BLaER1 treated with 17β-estradiol and CSF1 and Interleukin-3, amounts not matched to agents 10 nM and 100 nM (cell line): Measurements from ENCODE around the gene CEP112.

Experiments used
- H3K27ac ChIP-seq, 11 experiments: shearing (Covaris generic); formaldehyde crosslinking; 2 replicates each; pipeline ENCODE4 v1.8.1; 2022
- H3K27me3 ChIP-seq, 11 experiments: shearing (Covaris generic); formaldehyde crosslinking; 2 replicates each; pipeline ENCODE4 v1.8.1; 2022
- H3K36me3 ChIP-seq, 11 experiments: shearing (Covaris generic); formaldehyde crosslinking; 2 replicates each; pipeline ENCODE4 v1.8.1; 2022
- H3K4me1 ChIP-seq, 10 experiments: shearing (Covaris generic); formaldehyde crosslinking; 2 replicates each; pipeline ENCODE4 v1.8.1; 2022
- H3K4me2 ChIP-seq, 11 experiments: shearing (Covaris generic); formaldehyde crosslinking; 2 replicates each; pipeline ENCODE4 v1.8.1; 2022
- H3K4me3 ChIP-seq, 10 experiments: shearing (Covaris generic); formaldehyde crosslinking; 2 replicates each; pipeline ENCODE4 v1.8.1; 2022
- H3K9ac ChIP-seq, 11 experiments: shearing (Covaris generic); formaldehyde crosslinking; 2 replicates each; pipeline ENCODE4 v1.8.1; 2022
- H3K9me3 ChIP-seq, 11 experiments: shearing (Covaris generic); formaldehyde crosslinking; replicated peaks in 1 of 11; 2 replicates each; pipeline ENCODE4 v1.8.1; 2022
- H4K20me1 ChIP-seq, 11 experiments: shearing (Covaris generic); formaldehyde crosslinking; 2 replicates each; pipeline ENCODE4 v1.8.1; 2022
- Cebpa-rat ChIP-seq, 11 experiments: shearing (Covaris generic); IDR thresholded peaks; 2 replicates each; pipeline ENCODE4 v1.8.1; 2022

CEP112 gene

GRCh38 chr17:65627891-65628643, 563.9 kb downstream of the CEP112 start:
- no peak overlapping the region for H3K9ac ChIP-seq
- H3K4me2 ChIP-seq = peak overlapping the region in 4 of 11 experiments; percentile 6 to 35 (median 12); a peak in 4 of 22 replicates
- peaks cover 0 to 8% (median 0%) of the 10 kb centered on the region in 11 experiments; a peak in 1 of 22 replicates for H3K9me3 ChIP-seq
- H3K4me1 ChIP-seq = peaks cover 0 to 10% (median 3%) of the 10 kb centered on the region in 10 experiments; a peak in 3 of 20 replicates
- H3K27me3 ChIP-seq = no peaks in the 10 kb centered on the region
- no peak for TF ChIP-seq Cebpa-rat (IDR thresholded peaks at IDR 0.05)
- no peaks in the 10 kb centered on the region for H3K36me3 ChIP-seq
- no peak overlapping the region for H3K4me3 ChIP-seq
- no peak overlapping the region for H3K27ac ChIP-seq
- no peaks in the 10 kb centered on the region; a peak in 1 of 22 replicates for H4K20me1 ChIP-seq

DNA sequence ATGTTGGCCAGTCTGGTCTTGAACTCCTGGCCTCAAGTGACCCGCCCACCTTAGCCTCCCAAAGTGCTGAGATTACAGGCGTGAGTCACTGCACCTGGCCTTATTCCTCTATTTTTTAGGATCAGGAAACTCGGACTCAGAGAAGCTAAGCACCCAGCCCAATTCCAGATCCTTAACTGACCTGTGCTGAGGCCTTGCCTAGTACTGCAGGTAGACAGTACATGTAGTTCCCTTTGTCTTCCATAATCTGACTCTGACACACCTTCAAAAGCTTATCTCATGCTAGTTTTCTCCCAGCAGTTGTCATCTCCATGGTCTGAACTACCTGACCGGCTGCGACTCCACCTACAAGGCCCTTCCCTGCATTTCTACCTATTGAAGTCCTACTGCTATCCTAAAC, 564.8 kb downstream of the CEP112 start:
- Histone ChIP-seq H3K4me1 (peaks cover 0 to 10% (median 3%) of the 10 kb centered on the region in 10 experiments; a peak in 3 of 20 replicates), H3K4me2 (no peak overlapping the region), H3K4me3 (no peak overlapping the region), H4K20me1 (no peaks in the 10 kb centered on the region), H3K36me3 (no peaks in the 10 kb centered on the region), H3K9ac (no peak overlapping the region), H3K9me3 (peaks cover 0 to 8% (median 0%) of the 10 kb centered on the region in 11 experiments; a peak in 1 of 22 replicates), H3K27me3 (no peaks in the 10 kb centered on the region), H3K27ac (no peak overlapping the region)
- no peak for TF ChIP-seq Cebpa-rat (IDR thresholded peaks at IDR 0.05)

DNA sequence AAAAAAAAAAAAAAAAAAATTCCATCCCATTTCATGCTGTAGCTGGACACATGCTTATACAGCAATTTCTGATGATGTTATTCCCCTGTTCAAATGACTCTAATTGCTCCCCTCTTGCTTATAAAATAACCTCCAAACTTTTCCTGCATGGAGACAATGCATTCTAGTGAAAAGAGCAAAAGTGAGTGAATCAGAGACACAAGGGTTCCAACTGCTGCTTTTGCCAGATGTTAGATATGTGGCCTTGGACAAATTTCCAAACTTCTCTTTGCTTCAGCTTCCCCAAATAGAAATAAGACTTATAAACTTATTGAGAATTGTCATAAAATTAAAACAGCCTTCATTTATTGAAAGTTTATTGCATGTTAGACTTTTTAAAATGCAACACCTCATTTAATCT, 565.5 kb downstream of the CEP112 start:
- no peak for TF ChIP-seq Cebpa-rat (IDR thresholded peaks at IDR 0.05)
- Histone ChIP-seq H3K27me3 (no peaks in the 10 kb centered on the region), H3K27ac (no peak overlapping the region), H3K4me1 (peaks cover 0 to 10% (median 3%) of the 10 kb centered on the region in 10 experiments; a peak in 3 of 20 replicates), H3K9ac (no peak overlapping the region), H3K4me3 (no peak overlapping the region), H3K36me3 (no peaks in the 10 kb centered on the region), H3K4me2 (no peak overlapping the region), H4K20me1 (no peaks in the 10 kb centered on the region), H3K9me3 (peaks cover 0 to 5% (median 0%) of the 10 kb centered on the region in 11 experiments; a peak in 1 of 22 replicates)

DNA sequence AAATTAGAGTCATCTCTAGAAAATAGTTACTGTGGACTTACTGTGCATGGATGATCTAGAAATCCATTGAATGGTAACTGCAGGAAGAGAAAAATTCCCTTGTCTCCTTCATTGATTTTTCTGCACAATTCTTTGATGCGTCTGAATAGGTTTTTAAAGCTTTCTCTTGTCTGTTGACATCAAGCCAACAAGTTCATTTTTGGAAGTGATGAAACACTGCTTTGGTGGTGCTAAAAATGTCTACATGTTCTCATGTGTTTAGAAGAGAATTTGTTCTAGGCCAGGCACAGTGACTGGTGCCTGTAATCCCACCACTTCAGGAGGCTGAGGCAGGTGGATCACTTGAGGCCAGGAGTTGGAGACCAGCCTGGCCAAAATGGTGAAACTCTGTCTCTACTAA, 573.4 kb downstream of the CEP112 start:
- Histone ChIP-seq H3K27me3 (no peaks in the 10 kb centered on the region), H3K36me3 (no peaks in the 10 kb centered on the region), H3K4me2 (no peak overlapping the region), H4K20me1 (no peaks in the 10 kb centered on the region), H3K9me3 (no peaks in the 10 kb centered on the region), H3K4me1 (no peaks in the 10 kb centered on the region), H3K9ac (no peak overlapping the region), H3K27ac (no peak overlapping the region), H3K4me3 (no peak overlapping the region)
- no peak for TF ChIP-seq Cebpa-rat (IDR thresholded peaks at IDR 0.05)

- H3K4me3 ChIP-seq = no peak overlapping the region
- H3K9me3 ChIP-seq = no peaks in the 10 kb centered on the region
- H3K27me3 ChIP-seq = no peaks in the 10 kb centered on the region
- no peak overlapping the region for H3K27ac ChIP-seq
- H4K20me1 ChIP-seq = no peaks in the 10 kb centered on the region
- H3K4me1 ChIP-seq = no peaks in the 10 kb centered on the region
- no peak for TF ChIP-seq Cebpa-rat (IDR thresholded peaks at IDR 0.05)
- no peak overlapping the region for H3K9ac ChIP-seq
- H3K4me2 ChIP-seq = no peak overlapping the region
- H3K36me3 ChIP-seq = no peaks in the 10 kb centered on the region
Observed at GRCh38 chr17:65617496-65617895, 574.4 kb downstream of the CEP112 start.

DNA sequence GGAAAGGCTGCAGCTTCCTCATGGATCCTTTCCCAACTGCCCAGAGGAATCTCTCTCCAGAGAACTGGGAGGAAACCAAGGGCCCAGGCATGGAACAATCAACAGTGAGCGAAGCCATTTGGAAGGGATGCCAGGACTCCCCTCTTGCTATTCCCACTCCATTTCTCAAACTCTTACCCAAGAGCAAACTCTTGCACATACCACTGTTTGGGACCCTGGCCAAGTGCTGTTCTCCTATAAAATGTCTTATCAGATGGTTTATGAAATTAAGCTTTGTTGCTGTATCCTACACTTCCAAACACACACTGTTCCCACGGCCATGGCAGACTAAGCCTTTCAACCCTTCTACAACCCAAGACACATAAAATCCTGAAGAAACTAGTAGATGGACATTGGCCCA, 582.2 kb downstream of the CEP112 start:
- Histone ChIP-seq H3K4me1 (no peaks in the 10 kb centered on the region; a peak in 1 of 20 replicates), H3K9me3 (0 out of 22 replicates have a peak, but pooled peaks cover 0 to 5% (median 0%) of the 10 kb centered on the region in 11 experiments), H3K9ac (no peak overlapping the region), H3K4me2 (no peak overlapping the region), H3K4me3 (no peak overlapping the region), H4K20me1 (no peaks in the 10 kb centered on the region), H3K36me3 (no peaks in the 10 kb centered on the region), H3K27me3 (no peaks in the 10 kb centered on the region), H3K27ac (no peak overlapping the region)
- TF ChIP-seq Cebpa-rat (IDR thresholded peaks at IDR 0.05) = no peak

- TF ChIP-seq Cebpa-rat (IDR thresholded peaks at IDR 0.05) = no peak
- Histone ChIP-seq H3K4me1 (peaks cover under 1 to 4% (median 2%) of the 10 kb centered on the region in 10 experiments), H3K27me3 (no peaks in the 10 kb centered on the region), H4K20me1 (no peaks in the 10 kb centered on the region), H3K9ac (no peak overlapping the region), H3K9me3 (0 out of 22 replicates have a peak, but pooled peaks cover 0 to 5% (median 0%) of the 10 kb centered on the region in 11 experiments), H3K36me3 (no peaks in the 10 kb centered on the region), H3K4me2 (no peak overlapping the region), H3K4me3 (no peak overlapping the region), H3K27ac (no peak overlapping the region)
Observed at GRCh38 chr17:65609286-65609685, 582.6 kb downstream of the CEP112 start.

GRCh38 chr17:65604070-65604469, 587.9 kb downstream of the CEP112 start:
- H3K27ac ChIP-seq = peak overlapping the region in 2 of 11 experiments; percentile 59 to 62; a peak in 4 of 22 replicates
- TF ChIP-seq Cebpa-rat (IDR thresholded peaks at IDR 0.05) = no peak
- H3K4me3 ChIP-seq = no peak overlapping the region

DNA sequence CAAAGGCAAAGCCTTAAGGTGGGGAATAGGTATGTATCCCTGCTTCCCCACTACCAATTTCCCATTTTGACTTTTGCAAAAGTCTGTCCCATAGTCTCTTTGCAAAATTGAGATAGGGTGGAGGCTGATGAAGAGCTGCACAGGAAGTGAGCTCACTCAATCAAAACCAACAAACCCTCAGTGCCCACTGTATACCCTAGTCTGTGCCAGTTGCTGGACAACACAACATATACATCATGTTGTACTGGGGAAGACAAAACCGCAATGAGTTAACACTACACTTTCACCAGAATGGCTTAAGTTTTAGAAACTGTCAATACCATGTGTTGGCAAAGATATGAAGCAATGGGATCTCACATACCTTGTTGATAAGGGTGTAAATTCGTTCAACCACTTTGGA, 590.1 kb downstream of the CEP112 start:
- H4K20me1 ChIP-seq = no peaks in the 10 kb centered on the region
- TF ChIP-seq Cebpa-rat (IDR thresholded peaks at IDR 0.05) = no peak
- H3K27me3 ChIP-seq = no peaks in the 10 kb centered on the region
- peaks cover 10 to 21% (median 15%) of the 10 kb centered on the region in 10 experiments for H3K4me1 ChIP-seq
- H3K36me3 ChIP-seq = no peaks in the 10 kb centered on the region
- H3K4me3 ChIP-seq = no peak overlapping the region
- peaks cover 0 to 3% (median 0%) of the 10 kb centered on the region in 11 experiments; a peak in 1 of 22 replicates for H3K9me3 ChIP-seq
- no peak overlapping the region for H3K4me2 ChIP-seq
- H3K27ac ChIP-seq = no peak overlapping the region
- no peak overlapping the region for H3K9ac ChIP-seq

More at GRCh38 chr17:65604070-65604469, 587.9 kb downstream of the CEP112 start:
- Histone ChIP-seq H3K4me2 (peak overlapping the region; percentile 36 to 66 (median 50)), H3K36me3 (no peaks in the 10 kb centered on the region), H3K9me3 (0 out of 22 replicates have a peak, but pooled peaks cover 0 to 5% (median 0%) of the 10 kb centered on the region in 11 experiments), H3K9ac (no peak overlapping the region), H3K27me3 (no peaks in the 10 kb centered on the region), H4K20me1 (no peaks in the 10 kb centered on the region), H3K4me1 (peaks cover 10 to 21% (median 15%) of the 10 kb centered on the region in 10 experiments)
